Jurkat, Clone E6-1 (cell line): Measurements from ENCODE around the gene CAVIN4. TPM values are rescaled to one million over a fixed set of nuclear protein-coding genes. Genes with fewer than 3 reads are reported as not detected.

ENCODE experiments used
- DNase-seq: peaks from one replicate; pipeline ENCODE4 v3.0.0-alpha.2; 2011; ENCODE audit warnings: low read depth, low spot score
- H3K4me3 ChIP-seq: 2 replicates; pipeline ENCODE4 v1.5.1; 2011; ENCODE audit warnings: mild to moderate bottlenecking, low read length, control low read depth, moderate library complexity
- polyA plus RNA-seq: library from polyadenylated mRNA; unstranded; fragments of >200 nt; gene quantifications from one replicate; pipeline ENCODE4 v1.2.1, GENCODE V29; 2012; ENCODE audit warnings: missing spikeins; ENCODE audit not compliant: insufficient read length, insufficient read depth

CAVIN4 gene, protein sequence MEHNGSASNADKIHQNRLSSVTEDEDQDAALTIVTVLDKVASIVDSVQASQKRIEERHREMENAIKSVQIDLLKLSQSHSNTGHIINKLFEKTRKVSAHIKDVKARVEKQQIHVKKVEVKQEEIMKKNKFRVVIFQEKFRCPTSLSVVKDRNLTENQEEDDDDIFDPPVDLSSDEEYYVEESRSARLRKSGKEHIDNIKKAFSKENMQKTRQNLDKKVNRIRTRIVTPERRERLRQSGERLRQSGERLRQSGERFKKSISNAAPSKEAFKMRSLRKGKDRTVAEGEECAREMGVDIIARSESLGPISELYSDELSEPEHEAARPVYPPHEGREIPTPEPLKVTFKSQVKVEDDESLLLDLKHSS
- polyA plus RNA-seq, result 1.00 TPM

DNA sequence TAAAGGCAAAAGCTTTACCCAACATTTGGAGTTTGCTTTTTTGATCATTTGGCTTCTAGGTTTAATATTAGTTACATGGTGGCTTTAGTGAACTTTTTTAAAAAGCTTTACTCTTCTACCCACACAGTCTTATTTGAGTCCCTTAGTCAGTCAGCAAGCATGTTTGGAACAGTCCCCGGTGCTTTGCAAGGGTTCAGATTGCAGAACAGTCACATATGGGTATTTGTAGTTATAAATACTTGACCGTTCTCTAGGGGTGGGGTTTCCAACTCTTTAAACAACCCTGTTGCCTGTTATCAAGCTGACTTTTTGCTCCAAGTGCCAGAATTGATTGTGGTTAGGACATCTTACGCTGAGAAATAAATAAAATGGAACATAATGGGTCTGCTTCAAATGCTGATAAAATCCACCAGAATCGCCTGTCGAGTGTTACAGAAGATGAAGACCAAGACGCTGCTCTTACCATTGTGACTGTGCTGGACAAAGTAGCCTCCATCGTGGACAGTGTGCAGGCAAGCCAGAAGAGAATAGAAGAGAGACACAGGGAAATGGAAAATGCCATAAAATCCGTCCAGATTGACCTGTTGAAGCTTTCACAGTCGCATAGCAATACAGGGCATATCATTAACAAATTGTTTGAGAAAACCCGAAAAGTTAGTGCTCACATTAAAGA lies at the start of gene CAVIN4:
CAVIN4 (plus strand) TSS at position 304 of the 673 bp plus-strand sequence; CDS start at position 369, 65 bp downstream.
- DNase-seq, result no peak
- no peak within 1 kb of the TSS for H3K4me3 ChIP-seq

DNA sequence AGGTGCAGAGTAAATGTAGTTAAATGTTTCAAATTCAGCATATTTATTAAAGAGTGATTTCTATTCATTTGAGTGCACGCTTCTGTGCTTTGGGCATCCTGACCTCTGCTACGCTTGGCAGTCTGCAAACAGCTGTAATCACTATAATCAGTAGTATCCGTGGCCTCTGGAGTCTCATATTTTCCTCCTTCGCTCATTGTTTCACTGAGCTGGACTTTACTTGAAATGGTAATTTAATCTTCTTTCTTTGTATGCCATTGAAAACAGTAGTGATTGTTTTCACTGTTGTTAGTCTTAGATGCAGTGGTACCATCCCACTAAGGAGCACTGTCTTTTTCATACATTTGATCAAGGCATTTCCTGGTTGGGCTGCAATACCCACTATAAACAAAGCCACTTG lies 43.5 kb upstream of the CAVIN4 start:
- no peak for DNase-seq
- no peak overlapping the region for H3K4me3 ChIP-seq

DNA sequence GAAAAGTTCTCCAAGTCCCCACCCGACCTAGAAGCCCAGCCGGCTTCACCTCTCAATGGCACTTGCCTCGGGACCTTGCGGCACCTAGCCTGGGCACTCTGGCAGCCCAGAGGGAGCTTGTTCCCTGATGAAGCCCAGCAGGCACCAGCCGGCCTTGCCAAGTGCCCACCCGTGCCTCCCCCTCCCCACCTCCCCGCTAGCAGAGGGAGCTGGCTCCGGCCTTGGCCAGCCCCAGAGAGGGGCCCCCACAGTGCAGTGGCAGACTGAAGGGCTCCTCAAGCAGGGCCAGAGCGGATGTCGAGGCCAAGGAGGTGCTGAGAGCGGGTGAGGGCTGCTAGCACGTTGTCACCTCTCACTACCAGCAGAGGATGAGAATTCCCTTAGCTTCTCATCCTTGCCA lies 37.6 kb upstream of the CAVIN4 start:
- H3K4me3 ChIP-seq, result no peak overlapping the region
- DNase-seq, result no peak

DNA sequence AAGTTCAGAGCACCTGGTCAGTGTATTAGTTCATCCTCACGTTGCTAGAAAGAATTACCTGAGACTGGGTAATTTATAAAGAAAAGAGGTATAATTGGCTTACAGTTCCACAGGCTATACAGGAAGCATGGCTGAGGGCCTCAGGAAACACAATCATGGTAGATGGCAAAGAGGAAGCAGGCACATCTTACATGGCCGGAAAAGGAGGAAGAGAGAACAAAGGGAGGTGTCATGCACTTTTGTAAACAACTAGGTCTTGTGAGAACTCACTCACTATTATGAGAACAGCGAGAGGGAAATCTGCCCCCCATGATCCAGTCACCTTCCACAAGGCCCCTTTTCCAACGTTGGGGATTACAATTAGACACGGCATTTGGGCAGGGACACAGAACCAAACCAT lies 28.8 kb upstream of the CAVIN4 start:
- DNase-seq, result no peak
- no peak overlapping the region for H3K4me3 ChIP-seq

DNA sequence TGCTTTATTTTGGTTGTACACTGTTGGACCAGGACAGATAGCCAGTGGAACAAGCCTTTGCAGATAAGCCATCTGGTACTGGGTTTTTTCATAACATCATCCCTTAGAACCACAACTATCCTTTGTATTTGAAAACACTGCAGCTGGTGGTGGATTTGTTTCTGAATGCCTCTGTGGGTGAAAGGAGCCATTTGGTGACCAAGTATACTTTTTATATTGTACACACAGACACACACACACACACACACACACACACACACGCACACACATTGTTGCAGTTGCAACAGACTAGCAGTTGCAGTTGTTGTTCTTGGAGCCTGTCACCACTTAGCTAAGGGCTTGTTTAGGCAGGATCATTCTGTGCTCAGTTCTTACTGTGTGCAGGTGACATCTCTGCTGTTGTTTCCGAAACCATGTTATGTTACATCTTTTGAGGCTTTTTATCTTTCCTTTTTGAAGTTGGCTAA lies 22.9 kb upstream of the CAVIN4 start:
- DNase-seq, result no peak
- no peak overlapping the region for H3K4me3 ChIP-seq

DNA sequence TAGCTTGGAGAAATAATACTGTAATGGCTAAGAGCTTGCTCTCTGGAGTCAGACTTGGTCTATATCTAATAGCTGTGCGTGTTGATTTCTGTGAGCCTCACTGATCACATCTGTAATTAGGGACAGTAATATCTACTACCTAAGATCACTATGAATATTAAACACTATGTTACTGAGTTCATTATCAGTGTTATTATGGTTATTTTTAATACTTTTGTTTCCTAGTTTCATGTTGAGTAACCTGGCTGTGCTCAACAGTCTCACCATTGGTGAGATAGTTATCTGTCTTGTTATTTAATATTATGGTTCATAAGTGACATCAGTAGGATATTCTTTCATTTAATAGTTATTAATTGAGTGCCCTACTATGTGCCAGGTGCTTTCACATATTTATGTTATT lies 22.4 kb upstream of the CAVIN4 start:
- no peak for DNase-seq
- H3K4me3 ChIP-seq, result no peak overlapping the region

DNA sequence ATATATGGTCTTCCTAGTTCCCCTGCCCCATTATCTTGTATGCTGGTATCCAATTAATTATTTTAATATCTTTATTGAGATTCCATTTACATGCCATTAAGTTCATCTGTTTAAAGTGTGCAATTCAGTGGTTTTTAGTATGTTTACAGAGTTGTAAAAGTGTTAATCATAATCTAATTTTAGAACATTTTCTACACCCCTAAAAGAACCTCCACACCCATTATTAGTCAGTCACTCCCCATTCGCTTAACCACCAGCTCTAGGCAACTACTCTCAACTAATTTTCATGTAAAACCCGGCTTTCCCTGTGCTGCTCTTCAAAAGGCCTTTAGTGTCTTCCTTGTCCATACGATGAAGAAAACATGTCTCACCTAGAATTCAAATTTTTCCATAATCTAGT lies 20.8 kb upstream of the CAVIN4 start:
- H3K4me3 ChIP-seq, result no peak overlapping the region
- no peak for DNase-seq

DNA sequence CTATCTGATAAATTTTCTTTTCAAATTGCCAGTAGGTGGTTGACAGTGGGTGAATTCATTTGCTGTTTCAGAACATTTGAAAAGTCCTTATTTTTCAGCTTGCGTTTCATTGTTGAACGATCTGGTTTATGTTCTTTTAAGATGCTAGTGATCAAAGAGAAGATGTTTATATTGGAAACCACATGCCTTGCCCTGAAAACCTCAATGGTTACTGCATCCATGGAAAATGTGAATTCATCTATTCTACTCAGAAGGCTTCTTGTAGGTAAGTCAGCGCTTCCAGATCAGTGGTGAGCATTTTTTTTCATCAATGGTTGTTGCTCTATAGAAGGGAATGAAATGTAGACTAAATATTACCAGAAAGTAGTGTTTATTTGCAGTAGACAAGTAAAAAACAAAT lies 16.6 kb upstream of the CAVIN4 start:
- H3K4me3 ChIP-seq, result no peak overlapping the region
- DNase-seq, result no peak

DNA sequence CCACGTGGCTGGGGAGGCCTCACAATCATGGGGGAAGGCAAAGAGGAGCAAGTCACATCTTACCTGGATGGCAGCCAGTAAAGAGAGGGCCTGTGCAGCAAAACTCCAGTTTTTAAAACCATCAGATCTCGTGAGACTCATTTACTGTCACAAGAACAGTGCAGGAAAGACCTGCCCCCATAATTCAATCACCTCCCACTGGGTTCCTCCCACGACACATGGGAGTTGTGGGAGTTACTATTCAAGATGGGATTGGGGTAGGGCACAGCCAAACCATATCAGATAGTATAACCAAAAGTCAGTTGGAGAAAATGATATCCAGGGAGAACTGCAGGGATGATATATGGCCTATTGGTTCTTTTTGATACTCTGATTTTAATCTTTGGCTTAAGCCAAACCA lies 10.0 kb upstream of the CAVIN4 start:
- no peak overlapping the region for H3K4me3 ChIP-seq
- no peak for DNase-seq

DNA sequence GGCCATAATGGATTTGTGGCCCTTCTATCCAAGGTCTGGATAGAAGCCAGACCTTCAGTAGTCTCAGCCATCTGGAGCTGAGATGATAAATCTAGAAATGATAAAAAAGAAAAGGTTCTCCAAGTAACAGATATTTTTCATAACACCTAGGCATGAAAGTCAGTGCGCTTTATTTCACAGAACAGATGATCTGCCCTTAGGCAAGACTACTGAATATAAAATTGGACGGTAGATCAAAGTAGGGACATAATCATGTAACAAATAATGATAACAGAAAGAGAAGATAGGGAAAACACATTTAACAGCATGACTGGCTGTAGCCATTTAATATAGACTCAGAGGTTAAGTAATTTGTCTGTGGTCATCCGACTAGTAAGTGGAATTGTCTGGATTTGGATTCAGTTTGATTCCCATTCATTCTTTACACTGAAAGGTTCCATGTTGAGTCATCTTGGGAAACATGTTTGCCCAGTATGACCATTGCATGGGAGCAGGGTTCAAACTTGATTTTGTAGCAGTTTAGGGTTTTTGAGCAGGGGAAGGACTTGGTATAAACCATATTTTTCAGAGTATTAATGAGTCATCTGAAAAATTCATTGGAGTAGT lies 4.1 kb upstream of the CAVIN4 start:
- no peak overlapping the region for H3K4me3 ChIP-seq
- DNase-seq, result no peak

DNA sequence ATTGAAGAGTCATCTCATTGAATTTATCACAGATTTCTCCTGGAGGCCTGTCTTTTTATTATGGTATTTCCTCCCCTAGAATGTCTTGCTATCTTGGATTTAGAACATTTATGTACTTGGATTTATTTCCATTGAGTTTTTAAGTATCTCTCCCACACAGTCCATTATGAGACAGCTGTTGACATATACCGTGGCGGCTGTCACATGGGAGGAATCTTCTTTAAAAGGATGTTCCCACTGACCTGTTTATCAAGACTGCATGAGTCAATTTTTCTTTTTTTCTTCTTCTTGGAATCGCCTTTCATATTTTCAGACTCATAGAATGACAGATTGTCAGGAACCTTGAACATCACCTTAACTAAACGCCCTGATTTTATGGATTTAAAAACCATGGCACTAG lies 2.9 kb upstream of the CAVIN4 start:
- H3K4me3 ChIP-seq, result no peak overlapping the region
- no peak for DNase-seq

DNA sequence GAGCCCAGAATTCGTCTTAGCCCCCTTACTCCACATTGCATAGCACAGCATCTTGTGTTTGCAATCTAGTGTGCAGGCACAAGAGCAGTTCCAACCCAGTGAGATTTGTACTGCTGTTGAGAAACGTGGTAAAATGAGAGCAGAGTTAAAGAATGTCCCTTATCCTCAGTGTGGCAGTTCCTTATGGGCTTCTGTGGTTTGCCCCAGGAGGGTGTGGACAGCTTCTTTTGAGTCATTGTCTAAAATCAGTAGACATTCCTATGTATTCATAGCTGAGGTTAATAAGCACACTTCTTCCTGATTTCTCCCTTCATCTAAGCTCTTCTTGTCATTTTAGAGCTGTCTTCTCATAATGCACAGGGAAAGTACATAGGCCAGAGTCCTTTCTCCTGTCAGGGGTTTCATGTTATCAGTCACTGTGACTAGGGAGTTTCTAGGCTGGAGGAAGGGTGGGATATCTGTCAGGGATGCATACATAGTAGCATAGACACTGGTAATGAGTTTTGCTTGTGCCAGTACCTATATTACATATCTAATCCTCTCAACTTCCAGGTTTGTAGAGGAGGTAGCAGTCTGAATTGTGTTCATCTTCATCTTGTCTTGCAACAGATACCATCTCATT lies 2.0 kb upstream of the CAVIN4 start:
- no peak for DNase-seq
- H3K4me3 ChIP-seq, result no peak overlapping the region

DNA sequence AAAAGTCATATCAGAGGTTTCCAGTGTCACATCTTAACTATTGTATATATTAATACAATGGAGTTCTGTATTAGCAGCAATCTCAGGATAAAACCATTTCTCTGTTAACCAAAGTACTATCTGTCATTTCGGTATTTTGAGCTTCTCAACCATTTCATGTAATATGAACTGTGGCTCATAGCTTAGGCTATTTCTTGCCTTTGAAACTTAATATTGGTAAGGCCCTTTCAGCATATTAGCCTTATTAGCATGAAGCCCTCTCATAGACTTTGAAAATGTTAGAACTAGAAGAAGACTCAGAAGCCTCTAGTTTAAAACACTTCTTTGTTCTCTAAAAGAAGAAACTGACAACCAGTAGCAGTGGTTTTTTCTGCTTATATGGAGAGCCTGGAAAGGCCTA lies 731 bp downstream of the CAVIN4 start:
- no peak for DNase-seq

DNA sequence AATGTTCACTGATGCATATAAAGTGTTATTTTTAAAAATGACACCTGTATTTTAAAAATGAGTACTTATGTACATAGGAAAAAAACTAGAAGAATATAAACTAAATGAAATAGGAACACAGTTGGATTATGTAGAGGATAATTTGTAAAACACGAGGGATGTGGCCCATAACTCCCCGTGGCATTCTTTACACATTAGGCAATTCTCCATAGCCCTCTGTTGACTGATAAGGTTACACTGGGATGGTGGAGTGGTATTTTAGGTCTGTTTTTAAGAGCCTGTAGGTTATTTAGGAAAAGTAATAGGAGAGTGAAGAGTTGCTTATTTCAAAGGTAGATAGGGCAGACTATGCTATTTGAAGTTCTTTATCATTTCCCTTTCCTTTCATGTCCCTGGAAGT lies 1.8 kb downstream of the CAVIN4 start:
- no peak overlapping the region for H3K4me3 ChIP-seq
- DNase-seq, result no peak

More for the DNA sequence above, 731 bp downstream of the CAVIN4 start:
- H3K4me3 ChIP-seq, result no peak overlapping the region

DNA sequence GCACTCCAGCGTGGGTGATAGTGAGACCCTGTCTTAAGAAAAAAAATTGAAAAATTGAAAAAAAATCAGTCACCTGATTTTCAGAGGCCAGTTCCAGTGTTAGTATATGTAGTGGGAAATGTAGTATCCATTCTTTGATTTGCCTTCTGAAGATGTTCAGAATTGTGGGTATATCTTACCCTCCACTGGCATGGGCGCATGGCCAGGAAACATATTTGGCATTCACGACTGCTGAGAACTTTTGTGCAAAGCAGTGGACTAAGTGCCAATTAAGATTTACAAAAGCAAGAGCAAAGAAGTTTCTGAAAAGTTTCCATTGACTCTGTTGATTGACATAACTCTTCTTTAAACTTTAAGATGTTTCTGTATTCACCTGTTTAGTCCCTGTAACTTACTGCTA lies 2.4 kb downstream of the CAVIN4 start:
- H3K4me3 ChIP-seq, result no peak overlapping the region
- DNase-seq, result no peak

DNA sequence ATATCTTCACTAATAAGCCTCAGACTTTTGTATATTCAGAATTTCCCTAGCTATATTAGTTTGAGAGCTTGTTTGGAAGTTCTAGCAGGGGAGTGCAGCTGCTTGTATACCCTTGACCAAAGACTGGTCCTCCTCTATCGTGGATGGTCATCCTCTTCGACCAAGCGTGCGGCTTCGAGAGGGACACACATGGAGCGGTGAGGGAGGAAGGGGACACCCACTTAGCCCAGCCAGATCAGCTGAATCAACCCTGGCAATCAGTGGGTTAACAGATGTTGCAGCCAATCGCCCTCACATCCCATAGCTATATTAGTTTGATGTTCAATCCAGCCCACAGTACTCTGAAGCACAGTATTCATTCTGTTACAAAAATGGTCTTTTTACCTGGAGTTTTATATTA lies 3.2 kb downstream of the CAVIN4 start:
- no peak for DNase-seq
- H3K4me3 ChIP-seq, result no peak overlapping the region

DNA sequence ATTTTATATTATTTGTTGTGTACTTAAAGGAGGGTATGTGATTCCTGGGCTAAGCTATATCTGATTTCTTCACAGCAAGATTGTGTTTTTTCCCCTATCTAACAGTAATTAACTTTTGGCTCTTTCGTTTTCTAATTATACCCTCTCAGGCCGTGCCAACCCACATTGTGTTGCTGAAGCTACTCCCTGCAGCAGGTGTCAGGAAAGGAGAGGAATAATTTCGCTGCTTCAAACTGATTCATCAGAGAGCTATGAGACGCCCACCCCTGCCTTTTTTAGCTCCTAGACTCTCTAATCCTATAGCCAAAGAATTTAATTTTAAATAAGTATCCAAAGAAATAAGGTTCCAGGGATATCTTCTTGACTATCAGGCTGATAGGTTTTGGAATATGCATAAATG lies 3.8 kb downstream of the CAVIN4 start:
- no peak for DNase-seq
- no peak overlapping the region for H3K4me3 ChIP-seq

DNA sequence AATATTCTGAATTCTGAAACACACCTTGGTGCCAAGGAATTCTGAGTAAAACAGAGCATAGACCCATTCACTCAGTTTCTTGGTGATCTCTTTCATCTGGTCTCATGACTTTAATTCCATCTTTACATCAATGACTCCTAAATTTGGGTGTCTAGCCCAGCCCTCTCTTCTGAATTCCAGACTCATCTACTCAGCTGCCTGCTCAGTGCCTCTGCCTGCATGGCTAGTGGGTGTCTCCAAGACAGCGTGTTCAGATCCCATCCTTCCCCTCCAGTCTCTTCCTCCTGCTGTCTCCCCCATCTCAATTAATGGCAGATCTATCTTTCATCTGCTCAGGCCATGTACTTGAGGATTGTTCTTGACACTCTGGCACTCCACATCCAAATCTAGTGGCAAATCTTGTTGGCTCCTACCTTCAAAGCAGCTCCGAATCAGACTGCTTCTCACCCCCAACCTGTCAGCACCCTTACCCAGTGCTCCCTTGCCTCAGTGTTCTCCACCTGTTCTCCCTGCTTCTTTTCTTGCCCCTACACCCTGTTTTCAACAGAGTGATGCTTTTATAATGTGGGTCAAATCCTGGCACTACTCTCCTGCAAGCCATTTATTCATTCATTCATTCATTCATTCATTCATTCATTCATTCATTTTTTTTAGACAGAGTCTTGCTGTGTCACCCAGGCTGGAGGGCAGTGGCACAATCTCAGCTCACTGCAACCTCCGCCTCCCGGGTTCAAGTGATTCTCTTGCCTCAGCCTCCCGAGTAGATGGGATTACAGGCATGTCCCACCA lies 5.3 kb downstream of the CAVIN4 start:
- DNase-seq, result no peak

DNA sequence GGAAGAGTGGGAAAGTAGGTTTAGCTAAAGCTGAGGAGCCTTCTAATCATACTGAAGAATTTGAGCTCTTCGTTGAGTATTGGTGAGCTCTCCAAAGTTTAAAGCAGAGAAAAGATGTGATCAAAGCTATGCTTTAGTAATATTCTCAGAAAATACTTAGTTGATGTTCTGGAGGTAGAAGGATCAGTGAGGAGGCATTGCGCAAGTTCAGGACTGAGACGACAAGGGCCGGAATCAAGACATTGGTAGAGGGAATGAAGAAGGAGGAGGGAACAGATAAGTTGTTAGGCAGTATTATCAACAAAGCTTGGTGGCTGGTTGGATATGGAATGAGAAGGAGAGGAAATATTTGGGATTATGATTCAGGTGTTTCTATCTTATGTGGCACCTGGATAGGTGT lies 7.1 kb downstream of the CAVIN4 start:
- DNase-seq, result no peak

More for the DNA sequence above, 5.3 kb downstream of the CAVIN4 start:
- H3K4me3 ChIP-seq, result no peak overlapping the region

More for the DNA sequence above, 7.1 kb downstream of the CAVIN4 start:
- H3K4me3 ChIP-seq, result no peak overlapping the region
